Keratinocyte (primary cell): ENCODE measurements around the gene FAM120A. TPM values are rescaled to one million over a fixed set of nuclear protein-coding genes. Genes with fewer than 3 reads are reported as not detected.
A peak's percentile ranks its signal among the peaks of the same experiment; 100 is the strongest.

Source experiments
- DNase-seq: peaks from one replicate; pipeline ENCODE4 v3.0.0-alpha.2; 2011; ENCODE audit warnings: low read depth, missing footprints, low spot score
- FAIRE-seq: peaks from 2 replicates; lab custom pipeline; 2011; peaks lifted over from hg19 to GRCh38; lab: Jason Lieb, UNC
- H2AFZ ChIP-seq: 2 replicates; pipeline ENCODE4 v1.6.0; 2012; ENCODE audit warnings: low read length, control low read depth, inconsistent platforms; ENCODE audit not compliant: control insufficient read depth
- H3K27ac ChIP-seq: 2 replicates; pipeline ENCODE4 v1.5.1; 2011; ENCODE audit warnings: low read length; ENCODE audit not compliant: control insufficient read depth, insufficient read depth
- H3K27me3 ChIP-seq: 3 replicates; pipeline ENCODE4 v1.6.0; 2011; ENCODE audit warnings: low read length; ENCODE audit not compliant: control insufficient read depth, insufficient read depth; ENCODE audit errors: extremely low read depth
- H3K36me3 ChIP-seq, 2 experiments: 2 replicates in 1 of 2; 3 replicates in 1 of 2; pipeline ENCODE4 v1.5.1; 2011; ENCODE audit warnings: low read length in 2 of 2, mild to moderate bottlenecking in 1 of 2; ENCODE audit not compliant: control insufficient read depth in 2 of 2, insufficient read depth in 2 of 2; ENCODE audit errors: extremely low read depth in 1 of 2
- H3K4me1 ChIP-seq: 3 replicates; pipeline ENCODE4 v1.5.1; 2011; ENCODE audit warnings: low read length; ENCODE audit not compliant: control insufficient read depth, insufficient read depth; ENCODE audit errors: extremely low read depth
- H3K4me2 ChIP-seq: 3 replicates; pipeline ENCODE4 v1.6.0; 2011; ENCODE audit warnings: low read depth, low read length; ENCODE audit not compliant: control insufficient read depth, insufficient read depth; ENCODE audit errors: extremely low read depth
- H3K4me3 ChIP-seq, 3 experiments: fragments of 200-600 bp in 1 of 3; sonication (generic) in 1 of 3; 2 replicates in 2 of 3; 3 replicates in 1 of 3; pipeline ENCODE4 v1.5.1; 2011 to 2016; ENCODE audit warnings: low read length in 3 of 3, mild to moderate bottlenecking in 3 of 3, control low read depth in 2 of 3, inconsistent platforms in 1 of 3, low read depth in 1 of 3, mixed read lengths in 1 of 3, mixed run types in 1 of 3, moderate library complexity in 1 of 3; ENCODE audit not compliant: control insufficient read depth in 2 of 3, insufficient read depth in 2 of 3; ENCODE audit errors: extremely low read depth in 1 of 3
- H3K79me2 ChIP-seq: 2 replicates; pipeline ENCODE4 v1.6.0; 2012; ENCODE audit warnings: low read length; ENCODE audit not compliant: control insufficient read depth, insufficient read depth
- H3K9ac ChIP-seq: 3 replicates; pipeline ENCODE4 v1.6.0; 2011; ENCODE audit warnings: low read length; ENCODE audit not compliant: control insufficient read depth, insufficient read depth; ENCODE audit errors: extremely low read depth
- H3K9me1 ChIP-seq: 3 replicates; pipeline ENCODE4 v1.6.0; 2011; ENCODE audit warnings: low read length; ENCODE audit not compliant: control insufficient read depth, insufficient read depth; ENCODE audit errors: extremely low read depth
- H3K9me3 ChIP-seq: 2 replicates; pipeline ENCODE4 v1.5.1; 2012; ENCODE audit warnings: low read depth, low read length; ENCODE audit not compliant: control insufficient read depth
- H4K20me1 ChIP-seq: 3 replicates; pipeline ENCODE4 v1.6.0; 2011; ENCODE audit warnings: low read length; ENCODE audit not compliant: control insufficient read depth, insufficient read depth; ENCODE audit errors: extremely low read depth
- EZH2 ChIP-seq: IDR thresholded peaks from one replicate; pipeline ENCODE4 v1.6.1; 2012; ENCODE audit warnings: inconsistent platforms, mild to moderate bottlenecking, low read length, moderate library complexity
- dilution Hi-C: fragments of 300-500 bp; cut with MboI; formaldehyde crosslinking; loops from one replicate; pipeline ENCODE4 v1.7.0; 2020; ENCODE audit warnings: low sequenced_read_pairs; ENCODE audit not compliant: extremely low pct_ligation_motif_present
- polyA plus RNA-seq, 5 experiments: library from polyadenylated mRNA; depleted of rRNA in 3 of 5; stranded (reverse) in 3 of 5; stranded (forward) in 1 of 5; unstranded in 1 of 5; fragments of >200 nt; gene quantifications; 1 replicate in 1 of 5; 2 replicates in 3 of 5; 3 replicates in 1 of 5; pipeline versions ENCODE4 v1.2.1 to v1.2.3, GENCODE V29; 2011 to 2012; ENCODE audit warnings: missing spikeins in 2 of 5, low read depth in 1 of 5, low replicate concordance in 1 of 5
- TF ChIP-seq, protein P1 (sequence below), 3 experiments: IDR thresholded peaks in 1 of 3; conservative IDR thresholded peaks in 1 of 3; optimal IDR thresholded peaks in 1 of 3; 2 replicates in 2 of 3; 3 replicates in 1 of 3; pipeline versions ENCODE3 to v1.5.1; 2011; ENCODE audit warnings: low read length in 3 of 3, mild to moderate bottlenecking in 3 of 3, moderate library complexity in 2 of 3, control low read depth in 1 of 3, inconsistent platforms in 1 of 3; ENCODE audit not compliant: insufficient read depth in 2 of 3; ENCODE audit errors: extremely low read depth in 1 of 3

The FAM120A gene
- polyA plus RNA-seq, 1 donor (not counting 4 experiments of a cell fraction or from before 2014, with no cell fraction given): 79.2 TPM

DNA sequence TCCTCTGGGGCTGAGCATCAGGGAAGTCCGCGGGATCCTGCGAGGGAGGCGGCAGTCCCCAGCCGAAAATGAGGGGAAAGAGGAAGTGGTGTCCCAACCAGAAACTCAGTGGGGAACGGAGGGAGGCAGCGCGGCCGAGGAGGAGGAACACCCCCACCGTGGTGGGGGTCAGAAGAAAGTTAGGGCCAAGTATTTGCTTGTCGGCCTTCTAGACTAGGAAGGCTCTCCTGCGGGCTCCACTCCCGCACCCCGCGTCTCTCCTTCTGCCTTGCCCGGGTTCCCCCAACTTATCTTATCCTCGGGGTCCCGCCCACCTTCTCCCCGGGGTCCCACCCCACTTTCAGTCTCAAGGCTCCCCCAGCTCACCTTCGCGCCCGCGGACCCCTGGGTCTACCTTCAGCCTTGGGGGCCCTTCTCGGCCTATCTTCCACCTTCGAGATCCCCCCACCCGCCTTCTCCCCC lies 124.3 kb downstream of the FAM120A start:
- Histone ChIP-seq H3K79me2 (peaks cover 28% of the 10 kb centered on the region), H3K4me2 (peak overlapping the region; percentile 80), H3K9me1 (no peaks in the 10 kb centered on the region), H3K9ac (peak overlapping the region; percentile 82), H2AFZ (peak overlapping the region; percentile 89), H3K9me3 (no peaks in the 10 kb centered on the region), H3K36me3 (no peaks in the 10 kb centered on the region), H3K27ac (peak overlapping the region; percentile 56), H4K20me1 (no peaks in the 10 kb centered on the region), H3K4me1 (peaks cover 17% of the 10 kb centered on the region), H3K4me3 (peak overlapping the region; percentile 66 to 80 (median 78)), H3K27me3 (no peaks in the 10 kb centered on the region)
- DNase-seq (no peak), FAIRE-seq (no peak)
- TF ChIP-seq, protein P1, sequence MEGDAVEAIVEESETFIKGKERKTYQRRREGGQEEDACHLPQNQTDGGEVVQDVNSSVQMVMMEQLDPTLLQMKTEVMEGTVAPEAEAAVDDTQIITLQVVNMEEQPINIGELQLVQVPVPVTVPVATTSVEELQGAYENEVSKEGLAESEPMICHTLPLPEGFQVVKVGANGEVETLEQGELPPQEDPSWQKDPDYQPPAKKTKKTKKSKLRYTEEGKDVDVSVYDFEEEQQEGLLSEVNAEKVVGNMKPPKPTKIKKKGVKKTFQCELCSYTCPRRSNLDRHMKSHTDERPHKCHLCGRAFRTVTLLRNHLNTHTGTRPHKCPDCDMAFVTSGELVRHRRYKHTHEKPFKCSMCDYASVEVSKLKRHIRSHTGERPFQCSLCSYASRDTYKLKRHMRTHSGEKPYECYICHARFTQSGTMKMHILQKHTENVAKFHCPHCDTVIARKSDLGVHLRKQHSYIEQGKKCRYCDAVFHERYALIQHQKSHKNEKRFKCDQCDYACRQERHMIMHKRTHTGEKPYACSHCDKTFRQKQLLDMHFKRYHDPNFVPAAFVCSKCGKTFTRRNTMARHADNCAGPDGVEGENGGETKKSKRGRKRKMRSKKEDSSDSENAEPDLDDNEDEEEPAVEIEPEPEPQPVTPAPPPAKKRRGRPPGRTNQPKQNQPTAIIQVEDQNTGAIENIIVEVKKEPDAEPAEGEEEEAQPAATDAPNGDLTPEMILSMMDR (optimal IDR thresholded peaks at IDR 0.05 in 1 of 3, IDR thresholded peaks at IDR 0.05 in 1 of 3, conservative IDR thresholded peaks at IDR 0.05 in 1 of 3; ENCODE audit: extremely low read depth in 1 of 3, insufficient read depth in 2 of 3, low read length in 3 of 3): no peak
- TF ChIP-seq EZH2: no peak
- dilution Hi-C loops: no loop called here

DNA sequence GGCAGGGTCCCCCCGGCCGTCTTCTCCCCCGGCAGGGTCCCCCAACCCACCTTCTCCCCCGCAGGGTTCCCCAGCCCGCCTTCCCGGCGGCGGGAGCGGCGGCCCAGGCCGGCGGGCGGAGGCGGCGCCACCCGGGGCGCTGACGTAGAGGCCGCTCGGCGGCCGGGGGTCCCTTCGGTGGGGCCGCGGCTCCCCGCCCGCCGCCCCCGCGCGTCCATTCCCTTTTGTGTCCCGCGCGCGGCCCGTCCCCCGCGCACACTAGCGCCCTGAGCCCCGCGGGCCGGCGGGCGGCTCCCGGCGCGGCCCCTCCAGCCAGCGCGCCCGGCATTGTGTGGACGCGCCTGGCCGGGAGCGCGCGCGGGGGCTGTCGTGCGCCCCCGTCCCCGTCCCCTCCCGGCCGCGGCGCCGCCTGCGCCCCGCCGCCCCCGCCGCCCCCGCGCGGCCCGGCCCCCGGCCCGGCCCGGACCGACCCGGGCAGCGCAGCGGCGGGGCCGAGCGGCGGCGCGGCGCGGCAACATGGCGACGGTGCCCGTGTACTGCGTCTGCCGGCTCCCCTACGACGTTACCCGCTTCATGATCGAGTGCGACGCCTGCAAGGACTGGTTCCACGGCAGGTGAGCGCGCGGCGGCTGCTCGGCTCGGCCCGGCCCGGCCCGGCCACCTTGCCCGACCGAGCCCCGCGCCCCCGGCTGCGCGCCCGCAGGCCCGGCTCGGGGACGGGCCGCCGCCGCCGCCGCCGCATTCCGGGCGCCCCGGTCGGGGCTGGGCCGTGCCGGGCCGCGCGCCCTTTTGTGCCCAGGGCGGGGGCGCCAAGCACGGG lies 125.0 kb downstream of the FAM120A start, which contains the start of gene PHF2:
PHF2 (plus strand) TSS at position 327 of the 820 bp plus-strand sequence; CDS start at position 517, 190 bp downstream.
- no peaks in the 10 kb centered on the region for H3K36me3 ChIP-seq
- H3K9me1 ChIP-seq: no peaks in the 10 kb centered on the region
- DNase-seq (no peak), FAIRE-seq (no peak)
- TF ChIP-seq, protein P1 (optimal IDR thresholded peaks at IDR 0.05 in 1 of 3, IDR thresholded peaks at IDR 0.05 in 1 of 3, conservative IDR thresholded peaks at IDR 0.05 in 1 of 3; ENCODE audit: extremely low read depth in 1 of 3, insufficient read depth in 2 of 3, low read length in 3 of 3): no peak
- no peak for TF ChIP-seq EZH2
- H3K9me3 ChIP-seq: no peaks in the 10 kb centered on the region
- H3K27me3 ChIP-seq: no peaks in the 10 kb centered on the region
- peak within 1 kb of the TSS; percentile 56 for H3K27ac ChIP-seq
- H3K4me1 ChIP-seq: peaks cover 17% of the 10 kb centered on the region
- H3K79me2 ChIP-seq: peaks cover 34% of the 10 kb centered on the region
- no peaks in the 10 kb centered on the region for H4K20me1 ChIP-seq
- peak within 1 kb of the TSS; percentile 89 for H2AFZ ChIP-seq
- H3K9ac ChIP-seq: peak within 1 kb of the TSS; percentile 82
- dilution Hi-C loops: no loop called here
- H3K4me2 ChIP-seq: peak within 1 kb of the TSS; percentile 98
- H3K4me3 ChIP-seq: peak within 1 kb of the TSS; percentile 66 to 80 (median 78)
